ENCODE results near the gene CRYGN.

GRCh38 chr7:151483711-151483983 is 43.7 kb upstream of the CRYGN start:
- no peak for TF ChIP-seq CTCF (IDR thresholded peaks at IDR 0.05)
- TF ChIP-seq POLR2A (IDR thresholded peaks at IDR 0.05) = no peak
- TF ChIP-seq POLR2AphosphoS5 (IDR thresholded peaks at IDR 0.05; ENCODE audit: insufficient read depth in 1 of 2, low read depth in 1 of 2) = no peak
